ENCODE results near the gene DUXB.

DUXB gene

GRCh38 chr16:75667503-75667902 lies 33.8 kb downstream of the DUXB start:
- DNase-seq (ENCODE audit: low read depth) = no peak
- no peak overlapping the region for H3K4me3 ChIP-seq (ENCODE audit: low read depth, low read length)

- DNase-seq (ENCODE audit: low read depth) = no peak
- no peak overlapping the region for H3K4me3 ChIP-seq (ENCODE audit: low read depth, low read length)
Measured at GRCh38 chr16:75660726-75661302, 40.4 kb downstream of the DUXB start.

- H3K4me3 ChIP-seq (ENCODE audit: low read depth, low read length) = no peak overlapping the region
- no peak for DNase-seq (ENCODE audit: low read depth)
Measured at GRCh38 chr16:75660321-75660720, 40.9 kb downstream of the DUXB start.

DNA sequence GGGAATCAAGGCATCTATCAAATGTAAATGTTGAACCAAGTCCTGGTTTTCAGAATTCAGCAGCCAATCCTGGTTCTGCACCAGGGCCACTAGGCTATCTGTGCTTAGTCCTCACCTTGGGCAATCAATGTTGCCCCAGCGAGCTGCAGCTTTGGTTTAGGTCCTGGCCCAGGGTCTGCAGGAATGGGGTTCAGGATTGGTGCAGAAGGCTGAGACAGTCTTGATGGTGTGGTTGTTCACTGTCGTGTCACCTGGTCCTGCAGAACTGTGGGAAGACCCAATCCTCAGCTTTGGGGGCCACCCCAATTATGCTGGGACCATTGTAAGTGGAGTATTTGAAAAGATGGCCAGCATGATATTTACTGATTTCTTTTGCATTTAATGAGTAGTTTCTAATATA lies 43.1 kb downstream of the DUXB start:
- no peak for DNase-seq (ENCODE audit: low read depth)
- no peak overlapping the region for H3K4me3 ChIP-seq (ENCODE audit: low read depth, low read length)

- no peak for DNase-seq (ENCODE audit: low read depth)
- no peak overlapping the region for H3K4me3 ChIP-seq (ENCODE audit: low read depth, low read length)
Measured at GRCh38 chr16:75653922-75654321, 47.3 kb downstream of the DUXB start.

GRCh38 chr16:75648265-75649076 lies 52.8 kb downstream of the DUXB start:
- H3K4me3 ChIP-seq (ENCODE audit: low read depth, low read length) = peak overlapping the region; percentile 85
- no peak for DNase-seq (ENCODE audit: low read depth)

GRCh38 chr16:75647492-75648264 lies 53.6 kb downstream of the DUXB start, which contains the start of the genes KARS1 and TERF2IP:
KARS1 (minus strand) TSS chr16:75647665; CDS start chr16:75647639, 26 bp downstream.
TERF2IP (plus strand) TSS chr16:75647773; CDS start chr16:75647883, 110 bp downstream.
- peak; percentile 73 for DNase-seq (ENCODE audit: low read depth)
- H3K4me3 ChIP-seq (ENCODE audit: low read depth, low read length) = peak within 1 kb of the TSS; percentile 85

DNA sequence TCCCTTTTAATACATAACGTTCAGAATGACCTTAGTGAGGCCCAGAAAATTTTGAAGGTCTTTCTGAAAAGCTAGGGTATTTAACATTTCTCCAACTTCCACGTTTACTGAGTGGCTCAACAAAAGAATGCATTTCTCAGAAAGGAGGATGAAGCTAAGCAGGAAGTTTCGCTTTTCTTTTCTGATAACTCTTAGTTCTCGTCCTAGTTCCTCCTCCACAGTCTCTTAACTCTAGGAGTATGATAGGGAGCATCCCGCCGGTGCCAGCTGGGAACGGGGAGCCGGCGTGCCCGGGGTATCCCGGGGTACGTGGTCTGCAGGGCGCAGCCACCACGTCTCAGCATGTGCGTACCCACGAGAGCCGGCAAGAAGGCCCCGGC lies 54.2 kb downstream of the DUXB start:
- peak overlapping the region; percentile 85 for H3K4me3 ChIP-seq (ENCODE audit: low read depth, low read length)
- no peak for DNase-seq (ENCODE audit: low read depth)

- H3K4me3 ChIP-seq (ENCODE audit: low read depth, low read length) = no peak overlapping the region
- DNase-seq (ENCODE audit: low read depth) = no peak
Measured at GRCh38 chr16:75644240-75645012, 56.8 kb downstream of the DUXB start.
